ENCODE results near the gene TMEM43. TPM values are rescaled to one million over a fixed set of nuclear protein-coding genes. Genes with fewer than 3 reads are reported as not detected.

Gene TMEM43
- polyA plus RNA-seq, 6 donors from 2014 or later: 36.7 to 42.9 (median 39.2) TPM

DNA sequence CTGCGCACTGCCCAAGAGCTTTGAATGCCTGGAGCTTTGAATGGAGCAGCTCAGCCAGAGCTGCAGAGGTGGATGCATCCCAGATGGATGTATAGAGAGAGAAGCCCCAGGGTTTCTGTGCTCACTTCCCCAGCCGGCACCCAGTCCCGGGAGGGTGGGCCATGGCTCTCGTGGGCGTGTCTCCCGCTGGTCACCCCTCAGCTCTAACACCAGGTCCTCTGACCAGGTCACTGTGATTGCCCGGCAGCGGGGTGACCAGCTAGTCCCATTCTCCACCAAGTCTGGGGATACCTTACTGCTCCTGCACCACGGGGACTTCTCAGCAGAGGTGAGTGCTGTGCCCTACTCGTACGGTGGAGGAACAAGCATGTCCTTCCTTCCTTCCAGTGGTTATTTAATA, 10.7 kb downstream of the TMEM43 start:
- Mint-ChIP-seq H3K36me3 (peaks cover 13 to 31% of the 10 kb centered on the region in 2 donors), H3K4me1 (peaks cover 2 to 10% (median 6%) of the 10 kb centered on the region in 3 donors), H3K4me3 (no peak overlapping the region), H3K9me3 (no peaks in the 10 kb centered on the region), H3K27me3 (no peaks in the 10 kb centered on the region), H3K27ac (peak overlapping the region in 3 of 6 donors; percentile 16 to 67 (median 18))
- DNase-seq: no peak
- no peak for ATAC-seq (ENCODE audit: low read depth in 2 of 2)

GRCh38 chr3:14137004-14137403, 12.2 kb downstream of the TMEM43 start:
- no peak overlapping the region for H3K4me3 Mint-ChIP-seq
- H3K27ac Mint-ChIP-seq: peak overlapping the region in 1 of 6 donors; percentile 42
- peaks cover 1 to 13% (median 10%) of the 10 kb centered on the region in 3 donors for H3K4me1 Mint-ChIP-seq
- no peak for DNase-seq
- H3K36me3 Mint-ChIP-seq: peaks cover 6 to 22% of the 10 kb centered on the region in 2 donors
- H3K9me3 Mint-ChIP-seq: no peaks in the 10 kb centered on the region
- no peaks in the 10 kb centered on the region for H3K27me3 Mint-ChIP-seq
- ATAC-seq (ENCODE audit: low read depth in 2 of 2): no peak

- no peaks in the 10 kb centered on the region for H3K27me3 Mint-ChIP-seq
- H3K9me3 Mint-ChIP-seq: no peaks in the 10 kb centered on the region
- H3K4me1 Mint-ChIP-seq: peaks cover 0 to 13% (median 10%) of the 10 kb centered on the region in 3 donors
- no peak for DNase-seq
- peak overlapping the region in 3 of 6 donors; percentile 42 to 71 (median 56) for H3K27ac Mint-ChIP-seq
- ATAC-seq (ENCODE audit: low read depth in 2 of 2): no peak
- H3K4me3 Mint-ChIP-seq: no peak overlapping the region
- H3K36me3 Mint-ChIP-seq: peaks cover 6 to 17% of the 10 kb centered on the region in 2 donors
Measured at GRCh38 chr3:14137445-14137844, 12.6 kb downstream of the TMEM43 start.

DNA sequence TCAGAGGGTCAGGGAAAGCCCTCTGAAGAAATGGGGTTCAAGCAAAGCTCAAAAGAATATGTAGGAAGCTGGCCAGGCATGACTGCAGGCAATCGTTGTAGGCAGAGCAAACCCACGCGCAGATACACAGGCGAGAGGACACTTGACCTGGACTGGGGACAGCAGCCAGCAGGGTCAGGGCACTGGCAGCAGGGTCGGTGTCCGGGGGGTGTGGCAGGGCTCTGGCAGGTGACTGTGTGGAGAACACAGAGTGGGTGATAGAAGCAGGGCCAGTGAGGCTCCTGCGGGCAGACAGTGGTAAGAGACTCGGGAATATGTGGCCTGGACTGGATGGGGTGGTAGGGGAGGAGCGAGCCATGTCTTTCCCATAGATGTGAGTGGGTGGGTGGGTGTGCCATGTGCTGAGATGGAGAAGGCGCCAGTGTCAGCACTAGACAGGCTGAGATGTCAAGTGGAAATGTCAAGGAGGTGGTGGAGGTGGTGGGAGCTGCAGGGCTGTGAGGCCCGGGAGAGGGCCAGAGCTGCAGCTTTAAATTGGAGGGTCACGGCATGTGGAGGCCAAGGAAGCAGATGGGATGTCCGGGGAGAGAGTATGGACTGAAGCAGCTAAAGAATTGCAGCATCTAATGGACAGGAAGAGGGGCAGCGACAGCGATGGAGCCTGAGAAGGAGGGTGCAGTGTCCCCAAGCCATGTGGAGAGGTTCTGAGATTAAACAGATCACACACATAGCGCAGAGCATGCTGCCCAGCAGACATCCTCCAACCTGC, 13.4 kb downstream of the TMEM43 start:
- peaks cover 6 to 9% of the 10 kb centered on the region in 2 donors for H3K36me3 Mint-ChIP-seq
- H3K27ac Mint-ChIP-seq: peak overlapping the region in 5 of 6 donors; percentile 44 to 90 (median 71)
- no peaks in the 10 kb centered on the region for H3K27me3 Mint-ChIP-seq
- no peaks in the 10 kb centered on the region for H3K9me3 Mint-ChIP-seq
- no peak overlapping the region for H3K4me3 Mint-ChIP-seq
- H3K4me1 Mint-ChIP-seq: peaks cover 0 to 13% (median 10%) of the 10 kb centered on the region in 3 donors
- no peak for DNase-seq
- ATAC-seq (ENCODE audit: low read depth in 2 of 2): no peak

DNA sequence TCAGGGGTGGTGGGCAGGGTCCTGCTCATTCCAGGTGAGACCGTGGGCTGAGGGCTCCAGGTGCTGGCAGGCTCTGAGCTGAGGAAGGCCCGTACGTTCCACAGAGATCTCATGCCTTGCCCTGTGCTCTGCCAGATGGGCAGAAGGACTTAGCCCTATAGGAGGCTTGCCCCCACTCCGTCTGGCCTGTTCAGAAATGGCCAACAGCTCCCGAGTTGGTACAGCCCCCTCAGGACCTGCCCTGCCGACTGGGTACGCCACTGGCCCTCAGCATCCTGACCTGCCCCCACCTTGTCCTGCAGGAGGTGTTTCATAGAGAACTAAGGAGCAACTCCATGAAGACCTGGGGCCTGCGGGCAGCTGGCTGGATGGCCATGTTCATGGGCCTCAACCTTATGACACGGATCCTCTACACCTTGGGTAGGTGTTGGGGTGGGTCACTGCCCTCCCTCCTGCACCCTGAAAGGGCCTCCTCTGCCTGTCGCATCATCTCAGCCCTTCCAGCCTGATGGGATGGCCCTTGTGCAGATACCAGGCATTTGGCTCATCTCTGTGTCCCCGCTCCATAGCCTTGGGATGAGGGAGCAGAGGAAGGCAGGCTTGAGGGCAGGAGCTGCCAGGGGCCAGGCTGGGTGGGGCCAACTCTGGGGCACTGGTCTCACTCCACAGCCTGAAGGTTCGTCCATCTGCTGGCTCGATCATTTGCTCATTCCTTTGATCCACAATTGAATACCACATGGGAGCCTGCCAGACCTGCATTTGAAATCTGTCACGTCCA, 14.2 kb downstream of the TMEM43 start:
- DNase-seq (no peak), ATAC-seq (ENCODE audit: low read depth in 2 of 2) (no peak)
- Mint-ChIP-seq H3K27me3 (no peaks in the 10 kb centered on the region), H3K36me3 (peaks cover 6 to 8% of the 10 kb centered on the region in 2 donors), H3K4me1 (peaks cover under 1 to 13% (median 10%) of the 10 kb centered on the region in 3 donors), H3K4me3 (no peak overlapping the region), H3K9me3 (no peaks in the 10 kb centered on the region), H3K27ac (peak overlapping the region in 4 of 6 donors; percentile 47 to 76 (median 69))

DNA sequence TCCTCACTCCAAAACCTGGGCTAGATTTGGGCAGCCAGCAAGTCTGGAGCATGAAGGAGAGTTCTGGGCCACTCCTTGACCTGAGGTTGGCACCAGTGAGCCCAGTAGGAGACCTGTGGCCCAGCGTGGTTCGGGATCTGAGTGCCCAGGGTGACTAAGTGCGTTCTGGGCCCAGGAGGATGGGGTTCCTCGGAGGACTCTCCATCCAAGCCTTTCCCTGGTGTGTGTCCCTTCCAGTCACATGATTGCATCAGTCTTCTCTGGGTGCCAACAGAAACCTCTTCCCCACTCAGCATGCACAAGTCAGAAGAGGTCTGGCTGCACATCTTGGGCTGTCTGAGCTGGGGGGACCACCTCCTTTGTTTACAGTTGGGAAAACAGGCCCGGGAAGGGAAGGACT, 14.9 kb downstream of the TMEM43 start:
- no peaks in the 10 kb centered on the region for H3K9me3 Mint-ChIP-seq
- peaks cover 6 to 8% of the 10 kb centered on the region in 2 donors for H3K36me3 Mint-ChIP-seq
- H3K27ac Mint-ChIP-seq: peak overlapping the region in 3 of 6 donors; percentile 18 to 71 (median 47)
- H3K4me1 Mint-ChIP-seq: peaks cover 8 to 16% (median 10%) of the 10 kb centered on the region in 3 donors
- no peaks in the 10 kb centered on the region for H3K27me3 Mint-ChIP-seq
- no peak for DNase-seq
- H3K4me3 Mint-ChIP-seq: no peak overlapping the region
- ATAC-seq (ENCODE audit: low read depth in 2 of 2): no peak

- no peak for DNase-seq
- peaks cover 12 to 21% (median 15%) of the 10 kb centered on the region in 3 donors for H3K4me1 Mint-ChIP-seq
- H3K27me3 Mint-ChIP-seq: no peaks in the 10 kb centered on the region
- H3K9me3 Mint-ChIP-seq: no peaks in the 10 kb centered on the region
- H3K4me3 Mint-ChIP-seq: no peak overlapping the region
- H3K27ac Mint-ChIP-seq: peak overlapping the region in 5 of 6 donors; percentile 14 to 90 (median 42)
- ATAC-seq (ENCODE audit: low read depth in 2 of 2): no peak
- H3K36me3 Mint-ChIP-seq: peaks cover 5 to 6% of the 10 kb centered on the region in 2 donors
Measured at GRCh38 chr3:14140668-14141067, 15.8 kb downstream of the TMEM43 start.

- H3K9me3 Mint-ChIP-seq: no peaks in the 10 kb centered on the region
- no peak for DNase-seq
- H3K36me3 Mint-ChIP-seq: peaks cover 1 to 3% of the 10 kb centered on the region in 2 donors
- ATAC-seq (ENCODE audit: low read depth in 2 of 2): no peak
- H3K4me3 Mint-ChIP-seq: no peak overlapping the region
- H3K4me1 Mint-ChIP-seq: peaks cover 8 to 18% (median 17%) of the 10 kb centered on the region in 3 donors
- H3K27ac Mint-ChIP-seq: peak overlapping the region in 4 of 6 donors; percentile 14 to 93 (median 66)
- no peaks in the 10 kb centered on the region for H3K27me3 Mint-ChIP-seq
Measured at GRCh38 chr3:14141144-14141543, 16.3 kb downstream of the TMEM43 start.

DNA sequence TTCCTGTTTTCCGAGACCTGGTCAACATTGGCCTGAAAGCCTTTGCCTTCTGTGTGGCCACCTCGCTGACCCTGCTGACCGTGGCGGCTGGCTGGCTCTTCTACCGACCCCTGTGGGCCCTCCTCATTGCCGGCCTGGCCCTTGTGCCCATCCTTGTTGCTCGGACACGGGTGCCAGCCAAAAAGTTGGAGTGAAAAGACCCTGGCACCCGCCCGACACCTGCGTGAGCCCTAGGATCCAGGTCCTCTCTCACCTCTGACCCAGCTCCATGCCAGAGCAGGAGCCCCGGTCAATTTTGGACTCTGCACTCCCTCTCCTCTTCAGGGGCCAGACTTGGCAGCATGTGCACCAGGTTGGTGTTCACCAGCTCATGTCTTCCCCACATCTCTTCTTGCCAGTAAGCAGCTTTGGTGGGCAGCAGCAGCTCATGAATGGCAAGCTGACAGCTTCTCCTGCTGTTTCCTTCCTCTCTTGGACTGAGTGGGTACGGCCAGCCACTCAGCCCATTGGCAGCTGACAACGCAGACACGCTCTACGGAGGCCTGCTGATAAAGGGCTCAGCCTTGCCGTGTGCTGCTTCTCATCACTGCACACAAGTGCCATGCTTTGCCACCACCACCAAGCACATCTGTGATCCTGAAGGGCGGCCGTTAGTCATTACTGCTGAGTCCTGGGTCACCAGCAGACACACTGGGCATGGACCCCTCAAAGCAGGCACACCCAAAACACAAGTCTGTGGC, 16.9 kb downstream of the TMEM43 start:
- peaks cover 0 to 8% of the 10 kb centered on the region in 2 donors for H3K36me3 Mint-ChIP-seq
- ATAC-seq (ENCODE audit: low read depth in 2 of 2): no peak
- H3K27ac Mint-ChIP-seq: peak overlapping the region; percentile 56 to 95 (median 88)
- no peaks in the 10 kb centered on the region for H3K27me3 Mint-ChIP-seq
- DNase-seq: no peak
- H3K4me1 Mint-ChIP-seq: peaks cover 8 to 22% (median 17%) of the 10 kb centered on the region in 3 donors
- H3K9me3 Mint-ChIP-seq: no peaks in the 10 kb centered on the region
- no peak overlapping the region for H3K4me3 Mint-ChIP-seq

GRCh38 chr3:14142567-14143270, 17.9 kb downstream of the TMEM43 start:
- Mint-ChIP-seq H3K27ac (peak overlapping the region; percentile 60 to 95 (median 85)), H3K36me3 (peaks cover 0 to 8% of the 10 kb centered on the region in 2 donors), H3K4me3 (no peak overlapping the region), H3K4me1 (peaks cover 8 to 22% (median 17%) of the 10 kb centered on the region in 3 donors), H3K27me3 (no peaks in the 10 kb centered on the region), H3K9me3 (no peaks in the 10 kb centered on the region)
- no peak for ATAC-seq (ENCODE audit: low read depth in 2 of 2)
- DNase-seq: no peak

GRCh38 chr3:14143271-14144225, 18.7 kb downstream of the TMEM43 start:
- Mint-ChIP-seq H3K4me1 (peaks cover 3 to 22% (median 17%) of the 10 kb centered on the region in 3 donors), H3K27me3 (no peaks in the 10 kb centered on the region)
- DNase-seq: no peak

More at GRCh38 chr3:14143271-14144225, 18.7 kb downstream of the TMEM43 start:
- no peak overlapping the region for H3K4me3 Mint-ChIP-seq
- ATAC-seq (ENCODE audit: low read depth in 2 of 2): no peak
- H3K27ac Mint-ChIP-seq: peak overlapping the region; percentile 92 to 99 (median 97)
- H3K9me3 Mint-ChIP-seq: no peaks in the 10 kb centered on the region
- H3K36me3 Mint-ChIP-seq: peaks cover 0 to 8% of the 10 kb centered on the region in 2 donors

Data from naive B cell (primary cell).